ENCODE results near the gene GJC3.
"Not testable (repeated sequence)": the region's sequence is repeated elsewhere in the genome, so short reads cannot be mapped to it uniquely, and the experiment has no call there.

GJC3 gene

DNA sequence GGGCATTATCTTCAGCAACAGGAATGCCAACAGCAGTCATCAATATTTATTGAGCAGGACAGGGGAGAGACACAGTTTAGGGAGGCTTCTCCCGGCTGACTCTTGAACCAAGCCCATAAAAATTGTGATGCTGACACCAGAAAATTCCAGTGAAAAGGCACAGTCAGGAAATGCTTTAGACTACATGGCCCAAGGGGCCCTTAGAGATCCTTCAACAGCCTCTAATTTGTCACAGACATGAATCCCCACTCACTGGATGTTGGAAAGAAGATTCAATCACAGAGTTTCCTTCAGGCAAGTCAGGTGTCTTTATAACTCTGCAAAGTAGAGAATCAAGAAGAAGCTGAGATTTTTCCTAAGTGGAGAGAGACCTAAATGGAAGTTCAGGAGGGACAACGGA, 1.2 kb downstream of the GJC3 start:
- no peak for DNase-seq

GRCh38 chr7:99927536-99927935, 1.9 kb downstream of the GJC3 start:
- no peak for DNase-seq

DNA sequence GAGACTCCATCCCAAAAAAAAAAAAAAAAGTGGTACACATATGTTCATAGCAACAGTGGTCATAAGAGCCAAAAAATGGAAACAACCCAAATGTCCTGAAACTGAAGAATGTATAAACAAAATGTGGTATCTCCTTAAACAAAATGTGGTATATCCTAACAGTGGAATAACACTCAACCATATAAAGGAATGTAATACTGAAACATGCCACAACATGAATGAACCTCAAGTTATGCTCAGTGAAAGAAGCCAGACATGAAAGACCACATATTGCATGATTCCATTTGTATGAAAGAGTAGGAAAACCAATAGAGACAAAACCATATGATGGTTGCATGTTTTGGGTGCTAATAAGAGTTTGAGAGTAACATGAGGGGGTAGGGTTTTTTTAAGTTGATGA, 3.1 kb downstream of the GJC3 start:
- DNase-seq, result no peak

DNA sequence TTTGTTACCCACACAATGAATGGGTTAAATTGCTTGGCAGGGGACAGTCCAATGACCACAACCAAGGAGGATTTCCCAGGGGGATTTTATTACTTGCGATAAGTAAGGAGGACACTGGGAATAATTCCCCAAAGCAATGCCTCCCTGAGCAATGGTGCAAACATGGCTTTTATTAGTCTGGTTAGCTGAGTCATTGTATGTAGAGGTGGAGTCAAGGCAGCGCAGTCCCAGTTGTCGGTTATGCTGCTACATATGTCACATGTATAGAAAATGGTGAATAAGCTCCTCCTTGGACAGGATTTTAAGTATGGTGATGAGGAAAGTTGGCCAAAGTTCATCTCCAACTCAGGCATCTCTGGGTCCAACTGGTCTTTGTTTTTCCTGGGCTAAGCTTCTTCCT, 6.2 kb downstream of the GJC3 start:
- no peak for DNase-seq

- DNase-seq, result no peak
Observed at GRCh38 chr7:99920149-99920548, 9.3 kb downstream of the GJC3 start.

GRCh38 chr7:99919814-99920112, 9.7 kb downstream of the GJC3 start:
- no peak for DNase-seq

DNA sequence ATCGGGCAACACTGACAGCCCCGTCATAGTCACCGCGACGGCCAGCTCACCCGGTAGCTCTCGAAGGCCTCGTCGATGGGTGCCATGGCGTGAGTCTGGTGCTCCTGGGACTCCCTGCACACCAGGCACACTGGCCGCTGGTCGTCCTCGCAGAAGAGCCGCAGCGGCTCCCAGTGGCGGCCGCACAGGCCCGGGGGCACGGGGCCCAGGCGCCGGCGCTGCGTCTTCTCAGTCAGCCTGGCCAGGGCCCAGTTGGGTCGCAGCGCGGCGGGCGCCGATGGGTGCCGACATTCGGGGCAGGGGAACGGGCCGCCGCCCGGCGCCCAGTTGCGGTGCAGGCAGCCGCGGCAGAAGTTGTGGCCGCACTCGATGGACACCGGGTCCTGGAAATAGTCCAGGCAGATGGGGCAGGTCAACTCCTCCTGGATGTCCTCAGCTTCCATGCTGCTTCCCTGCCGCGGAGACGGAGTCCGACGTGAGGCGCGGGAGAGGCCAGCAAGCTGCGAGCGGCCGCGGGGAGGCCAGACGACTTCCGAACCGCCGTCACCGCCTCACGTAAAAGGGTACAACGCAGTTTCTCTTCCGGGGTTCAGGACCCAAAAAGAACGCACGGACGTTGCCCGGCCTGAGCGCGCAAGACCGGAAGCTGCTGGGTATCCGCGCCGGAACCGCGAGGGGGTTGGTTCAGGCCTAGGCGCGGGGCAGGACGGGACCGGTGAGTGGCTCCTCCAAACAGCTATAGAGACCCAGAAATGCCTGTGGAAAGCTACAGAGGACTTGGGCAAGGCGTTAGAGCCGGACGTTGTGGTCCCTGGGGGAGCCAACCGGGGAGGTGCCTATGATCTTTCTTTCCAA, 10.2 kb downstream of the GJC3 start, which contains the start of gene TRIM4:
TRIM4 (minus strand) TSS at position 572 of the 855 bp plus-strand sequence; CDS start at position 443, 129 bp downstream.
- DNase-seq, result peak; percentile 91

DNA sequence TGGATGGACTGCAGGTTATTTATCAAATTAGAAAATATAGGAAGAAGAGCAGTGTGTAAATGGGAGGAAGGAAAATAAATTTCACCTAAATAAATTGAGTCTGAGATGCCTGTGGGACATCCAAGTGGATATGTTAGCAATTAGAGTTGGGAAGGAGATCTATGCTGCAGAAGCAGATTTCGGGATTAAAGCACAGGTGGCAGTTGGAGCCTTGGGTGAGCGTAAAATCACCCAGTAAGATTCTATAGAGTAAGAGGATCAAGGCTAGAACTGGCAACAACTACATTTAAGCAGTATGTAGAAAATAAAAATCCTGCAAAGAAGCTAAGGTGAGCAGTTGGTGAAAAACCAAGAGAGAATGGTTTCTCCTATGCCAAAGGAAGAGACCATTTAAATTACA, 18.4 kb downstream of the GJC3 start:
- DNase-seq, result no peak

DNA sequence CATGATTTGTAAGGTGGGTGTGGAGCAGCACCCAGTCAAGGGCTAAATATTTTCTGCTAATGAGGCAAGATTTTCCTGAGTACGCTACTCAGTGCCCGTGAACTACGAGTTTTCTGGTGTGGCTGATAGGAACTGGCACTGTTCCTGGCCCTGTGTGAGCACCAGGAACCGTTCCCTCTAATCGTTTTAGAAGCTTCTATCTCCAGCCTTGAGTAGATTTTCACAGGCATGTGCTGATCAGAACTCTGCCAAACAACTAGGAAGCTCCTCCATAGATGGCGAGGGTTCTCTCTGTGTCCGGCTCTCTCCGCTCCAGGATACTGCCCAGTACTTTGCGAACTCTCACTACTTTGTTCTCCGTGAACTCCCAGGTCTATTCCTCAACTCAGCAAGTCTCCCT, 27.8 kb downstream of the GJC3 start:
- DNase-seq, result no peak

GRCh38 chr7:99899830-99900519, 29.4 kb downstream of the GJC3 start:
- DNase-seq, result no peak

DNA sequence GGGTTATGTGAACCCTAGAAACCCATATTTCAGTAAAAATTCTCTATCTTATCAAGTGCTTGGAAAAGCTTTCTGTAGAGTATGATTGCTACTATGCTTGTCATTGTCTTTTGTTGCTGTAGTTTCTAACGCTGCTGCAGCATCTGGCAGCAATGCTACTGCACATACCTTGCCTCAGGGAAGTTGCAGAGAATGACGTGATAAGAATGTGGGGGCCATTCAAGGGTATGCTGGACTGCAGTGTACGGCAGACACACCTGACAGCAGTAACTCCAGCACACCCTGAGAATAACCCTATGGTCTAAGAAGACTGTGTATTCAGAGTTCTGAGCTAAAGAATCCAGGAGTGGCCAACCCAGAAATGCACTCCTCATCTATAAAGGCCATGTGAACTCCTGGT, 30.6 kb downstream of the GJC3 start:
- no peak for DNase-seq

DNA sequence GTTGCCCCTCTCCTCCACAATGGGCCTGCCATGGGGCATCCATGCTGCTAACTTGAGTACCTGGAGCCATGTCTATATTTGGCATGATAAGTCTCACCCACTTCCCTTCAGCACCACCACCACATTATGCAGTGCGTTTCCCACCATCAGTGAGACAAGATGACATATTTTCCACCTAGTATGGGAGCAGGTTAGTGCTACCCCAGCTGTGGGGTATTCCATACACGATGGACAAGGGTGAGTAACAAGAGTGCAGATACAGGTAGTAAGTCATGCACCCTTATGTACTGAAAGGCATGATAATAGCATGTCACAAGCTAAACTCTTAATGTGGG, 31.4 kb downstream of the GJC3 start:
- no peak for DNase-seq

- DNase-seq, result no peak
Observed at GRCh38 chr7:99897322-99898022, 31.9 kb downstream of the GJC3 start.

DNA sequence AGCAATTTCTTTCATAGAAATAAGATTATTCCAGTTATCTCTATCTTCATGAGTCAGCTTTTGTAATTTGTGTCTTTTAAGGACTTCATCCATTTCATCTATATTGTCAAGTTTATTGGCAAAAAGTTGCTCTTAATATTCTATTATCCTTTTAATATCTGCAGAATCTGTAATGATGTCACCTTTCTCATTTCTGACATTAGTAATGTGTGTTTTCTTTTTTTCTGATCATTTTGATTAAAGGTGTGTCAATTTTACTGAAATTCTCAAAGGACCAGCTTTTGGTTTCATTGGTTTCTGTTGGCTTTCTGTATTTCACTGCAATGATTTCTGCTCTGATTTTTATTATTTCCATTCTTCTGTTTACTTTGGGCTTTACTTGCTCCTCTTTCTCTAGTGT, 34.7 kb downstream of the GJC3 start:
- no peak for DNase-seq

DNA sequence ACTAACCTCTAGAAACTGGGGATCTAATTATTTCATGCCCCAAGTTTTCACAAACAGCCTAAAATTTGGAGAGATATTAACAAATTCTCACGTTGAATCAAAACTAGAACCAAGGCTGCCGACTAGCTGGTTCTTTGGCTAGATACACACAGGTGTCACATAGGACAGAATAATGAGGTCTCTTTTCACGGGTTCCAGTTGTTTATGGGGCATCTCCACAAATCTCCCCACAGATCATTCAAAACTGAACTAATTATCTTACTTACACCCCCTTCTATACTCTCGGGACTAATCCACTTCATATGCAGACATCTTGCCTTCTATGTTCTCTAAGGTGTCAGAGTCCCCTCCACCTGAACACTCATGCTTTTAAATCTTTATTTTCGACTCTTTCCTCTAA, 36.1 kb downstream of the GJC3 start:
- no peak for DNase-seq

DNA sequence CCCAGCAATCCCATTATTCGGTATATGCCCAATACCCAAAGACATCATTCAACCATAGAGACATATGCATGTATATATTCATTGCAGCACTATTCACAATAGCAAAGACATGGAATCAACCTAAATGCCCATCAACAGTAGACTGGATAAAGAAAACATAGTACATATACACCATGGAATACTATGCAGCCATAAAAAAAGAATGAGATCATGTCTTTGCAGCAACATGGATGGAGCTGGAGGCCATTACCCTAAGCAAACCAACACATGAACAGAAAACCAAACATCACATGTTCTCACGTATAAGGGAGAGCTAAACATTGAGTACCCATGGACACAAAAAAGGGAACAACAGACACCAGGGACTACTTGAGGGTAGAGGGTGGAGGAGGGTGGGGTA, 39.1 kb downstream of the GJC3 start:
- not testable (repeated sequence) for DNase-seq

GRCh38 chr7:99888366-99888765, 41.1 kb downstream of the GJC3 start:
- DNase-seq, result not testable (repeated sequence)

DNA sequence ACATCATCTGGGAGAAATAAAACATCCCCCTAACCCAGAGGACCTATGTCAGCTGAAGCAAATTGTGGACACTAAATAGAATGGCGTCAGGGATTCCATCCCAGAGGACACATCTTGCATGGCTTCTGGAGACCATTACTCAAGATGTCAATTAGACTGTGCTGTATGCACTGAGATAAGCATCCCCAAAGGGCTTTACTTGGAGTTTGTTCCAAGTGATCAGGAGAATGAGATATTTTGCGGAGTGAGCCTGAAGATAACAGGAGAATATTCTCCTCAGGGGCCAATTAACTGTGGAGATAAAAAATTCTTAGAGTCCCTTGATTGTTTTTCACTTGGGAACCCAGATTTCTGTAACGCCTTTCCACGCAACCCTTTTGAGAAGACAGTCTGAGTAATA, 48.0 kb downstream of the GJC3 start:
- DNase-seq, result no peak

DNA sequence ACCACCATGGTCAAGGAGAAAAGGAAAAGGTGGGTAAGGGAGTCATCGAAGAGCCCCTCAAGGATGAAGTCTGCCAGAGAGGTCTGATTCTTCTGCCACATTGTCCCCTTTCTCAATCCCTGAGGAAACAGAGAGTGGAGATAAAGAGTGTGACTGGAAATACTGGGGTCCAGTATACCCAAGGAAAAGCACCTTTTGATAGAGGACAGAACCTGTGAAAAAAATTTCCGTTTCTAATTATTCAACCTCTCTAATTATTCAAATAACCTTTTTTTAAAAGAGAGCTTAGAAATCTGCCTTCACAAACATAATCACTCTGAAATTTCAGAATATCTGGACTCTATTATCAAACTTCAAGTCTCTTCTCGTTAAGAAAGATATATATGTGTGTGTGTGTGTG, 52.5 kb downstream of the GJC3 start, which contains the start of gene OR2AE1:
OR2AE1 (minus strand) TSS at position 101 of the 400 bp plus-strand sequence; CDS start at position 101, 0 bp downstream.
- no peak for DNase-seq

GRCh38 chr7:99876491-99876890, 52.9 kb downstream of the GJC3 start:
- DNase-seq, result no peak
